ENCODE results near the gene KDM4B.
"Not testable (repeated sequence)": the region's sequence is repeated elsewhere in the genome, so short reads cannot be mapped to it uniquely, and the experiment has no call there.

KDM4B gene

DNA sequence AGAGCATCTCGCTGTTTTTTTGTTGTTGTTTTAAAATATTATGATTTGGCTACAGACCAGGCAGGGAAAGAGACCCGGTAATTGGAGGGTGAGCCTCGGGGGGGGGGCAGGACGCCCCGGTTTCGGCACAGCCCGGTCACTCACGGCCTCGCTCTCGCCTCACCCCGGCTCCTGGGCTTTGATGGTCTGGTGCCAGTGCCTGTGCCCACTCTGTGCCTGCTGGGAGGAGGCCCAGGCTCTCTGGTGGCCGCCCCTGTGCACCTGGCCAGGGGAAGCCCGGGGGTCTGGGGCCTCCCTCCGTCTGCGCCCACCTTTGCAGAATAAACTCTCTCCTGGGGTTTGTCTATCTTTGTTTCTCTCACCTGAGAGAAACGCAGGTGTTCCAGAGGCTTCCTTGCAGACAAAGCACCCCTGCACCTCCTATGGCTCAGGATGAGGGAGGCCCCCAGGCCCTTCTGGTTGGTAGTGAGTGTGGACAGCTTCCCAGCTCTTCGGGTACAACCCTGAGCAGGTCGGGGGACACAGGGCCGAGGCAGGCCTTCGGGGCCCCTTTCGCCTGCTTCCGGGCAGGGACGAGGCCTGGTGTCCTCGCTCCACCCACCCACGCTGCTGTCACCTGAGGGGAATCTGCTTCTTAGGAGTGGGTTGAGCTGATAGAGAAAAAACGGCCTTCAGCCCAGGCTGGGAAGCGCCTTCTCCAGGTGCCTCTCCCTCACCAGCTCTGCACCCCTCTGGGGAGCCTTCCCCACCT is 183.3 kb downstream of the KDM4B start:
- no peak for DNase-seq (ENCODE audit: low read depth)

DNA sequence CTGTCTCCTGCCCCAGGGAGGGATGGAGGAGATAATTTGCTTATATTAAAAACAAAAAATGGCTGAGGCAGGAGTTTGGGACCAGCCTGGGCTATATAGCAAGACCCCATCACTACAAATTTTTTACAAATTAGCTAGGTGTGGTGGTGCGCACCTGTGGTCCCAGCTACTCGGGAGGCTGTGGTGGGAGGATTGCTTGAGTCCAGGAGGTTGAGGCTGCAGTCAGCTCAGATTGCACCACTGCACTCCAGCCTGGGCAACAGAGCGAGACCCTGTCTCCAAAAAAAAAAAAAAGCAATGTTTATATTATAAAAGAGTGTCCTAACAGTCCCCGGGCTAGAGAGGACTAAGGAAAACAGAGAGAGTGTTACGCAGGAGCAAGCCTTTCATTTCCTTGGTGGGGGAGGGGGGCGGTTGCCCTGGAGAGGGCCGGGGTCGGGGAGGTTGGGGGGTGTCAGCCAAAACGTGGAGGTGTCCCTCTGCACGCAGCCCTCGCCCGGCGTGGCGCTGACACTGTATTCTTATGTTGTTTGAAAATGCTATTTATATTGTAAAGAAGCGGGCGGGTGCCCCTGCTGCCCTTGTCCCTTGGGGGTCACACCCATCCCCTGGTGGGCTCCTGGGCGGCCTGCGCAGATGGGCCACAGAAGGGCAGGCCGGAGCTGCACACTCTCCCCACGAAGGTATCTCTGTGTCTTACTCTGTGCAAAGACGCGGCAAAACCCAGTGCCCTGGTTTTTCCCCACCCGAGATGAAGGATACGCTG is 184.0 kb downstream of the KDM4B start:
- DNase-seq (ENCODE audit: low read depth), result no peak

- no peak for DNase-seq (ENCODE audit: low read depth)
Measured at GRCh38 chr19:5153601-5154128, 184.8 kb downstream of the KDM4B start.

DNA sequence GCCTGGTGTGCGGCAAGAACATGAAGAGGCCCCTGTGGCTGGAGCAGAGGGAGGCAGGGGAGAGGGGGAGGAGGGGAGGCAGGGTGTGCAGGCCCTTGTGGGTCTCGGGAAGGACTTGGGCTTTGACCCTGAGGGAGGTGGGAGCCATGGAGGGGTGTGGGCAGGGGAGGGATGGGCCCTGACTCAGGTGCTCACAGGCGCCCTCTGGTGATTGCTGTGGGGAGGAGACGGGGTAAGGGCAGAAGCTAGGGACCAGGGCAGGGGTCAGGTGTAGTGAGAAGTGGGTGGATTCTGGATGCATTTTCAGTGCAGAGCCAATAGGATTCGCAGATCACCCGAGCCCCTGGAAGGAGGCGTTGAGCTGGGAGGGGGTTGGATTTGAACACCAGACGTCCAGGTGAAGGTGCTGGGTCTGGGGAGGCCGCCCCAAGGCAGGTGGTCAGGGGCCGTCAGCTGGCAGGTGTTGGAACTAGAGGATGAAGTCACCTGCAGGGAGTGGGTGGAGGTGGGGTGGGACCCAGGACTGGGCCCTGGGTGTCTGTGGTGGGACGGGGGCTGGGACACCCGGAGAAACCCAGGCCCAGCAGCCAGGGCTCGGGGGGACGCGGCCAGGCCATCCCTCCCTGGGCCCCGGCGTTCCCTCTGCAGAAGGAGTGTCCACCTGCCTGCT is 185.4 kb downstream of the KDM4B start:
- no peak for DNase-seq (ENCODE audit: low read depth)

DNA sequence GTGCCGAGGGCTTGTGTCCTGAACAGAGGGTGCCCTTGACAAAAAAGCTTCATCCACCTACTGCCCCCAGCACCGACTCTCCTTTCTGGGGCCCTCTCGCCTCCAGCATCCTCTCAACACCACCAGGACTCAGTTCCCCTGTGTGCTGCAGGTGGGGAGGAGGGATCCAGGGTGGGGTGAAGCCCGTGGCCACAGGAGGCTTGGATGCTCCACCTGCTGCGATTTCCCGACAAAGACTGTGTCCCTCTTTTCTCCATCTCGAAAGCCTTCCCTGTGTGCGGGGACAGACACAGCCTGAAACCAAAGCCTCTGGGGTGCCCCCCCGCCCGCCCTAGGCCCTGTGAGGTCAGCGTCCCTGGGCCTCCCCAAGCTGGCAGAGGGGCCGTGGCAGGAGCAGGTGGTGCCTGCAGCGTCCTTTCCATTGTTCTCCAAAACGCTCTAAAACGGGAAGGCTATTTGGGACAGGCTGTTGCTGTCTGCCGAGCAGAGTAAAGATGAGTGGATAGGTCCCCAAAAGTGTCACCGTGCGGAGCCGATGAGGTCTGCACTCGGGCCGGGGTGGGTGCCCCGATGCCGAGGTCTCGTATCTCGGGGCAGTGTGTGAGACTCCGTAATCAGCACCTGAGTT is 186.0 kb downstream of the KDM4B start:
- DNase-seq (ENCODE audit: low read depth), result no peak

GRCh38 chr19:5155586-5156210 is 186.8 kb downstream of the KDM4B start:
- DNase-seq (ENCODE audit: low read depth), result no peak

DNA sequence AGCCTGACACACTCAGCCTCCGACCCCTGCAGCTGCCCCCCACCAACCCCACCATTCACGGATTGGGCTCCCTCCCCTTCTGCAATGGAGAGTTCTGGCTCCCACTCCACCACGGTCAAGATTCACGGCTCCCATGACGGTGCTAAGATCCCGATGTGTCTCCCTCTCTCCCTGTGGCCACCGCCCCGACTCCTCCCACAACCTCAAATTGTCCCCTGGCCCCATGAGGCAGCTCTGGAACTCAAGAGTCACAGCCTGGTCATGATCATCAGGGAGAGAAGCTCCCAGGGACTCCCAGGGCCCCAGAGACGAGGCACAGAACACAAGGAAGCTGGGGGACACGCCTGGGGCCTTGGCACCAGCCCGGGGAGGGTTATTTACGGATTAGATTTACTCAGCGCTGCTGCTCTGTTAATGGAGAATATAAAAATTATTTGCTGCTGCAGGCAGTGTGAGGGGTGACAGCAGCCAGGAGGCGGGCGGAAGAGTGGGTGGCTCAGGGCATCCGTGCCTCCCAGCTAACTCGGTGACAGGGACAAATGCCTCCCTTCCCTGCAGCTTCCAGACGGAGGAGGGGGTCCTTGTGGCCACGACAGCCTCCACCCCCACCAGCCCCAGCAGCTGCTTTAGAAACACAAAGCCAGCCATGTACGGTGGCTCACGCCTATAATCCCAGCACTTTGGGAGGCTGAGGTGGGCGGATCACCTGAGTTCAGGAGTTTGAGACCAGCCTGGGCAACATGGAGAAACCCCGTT is 187.5 kb downstream of the KDM4B start:
- no peak for DNase-seq (ENCODE audit: low read depth)

- no peak for DNase-seq (ENCODE audit: low read depth)
Measured at GRCh38 chr19:5157186-5157585, 188.3 kb downstream of the KDM4B start.

- DNase-seq (ENCODE audit: low read depth), result not testable (repeated sequence)
Measured at GRCh38 chr19:5158549-5159134, 189.7 kb downstream of the KDM4B start.

GRCh38 chr19:5160158-5160795 is 191.4 kb downstream of the KDM4B start:
- not testable (repeated sequence) for DNase-seq (ENCODE audit: low read depth)

DNA sequence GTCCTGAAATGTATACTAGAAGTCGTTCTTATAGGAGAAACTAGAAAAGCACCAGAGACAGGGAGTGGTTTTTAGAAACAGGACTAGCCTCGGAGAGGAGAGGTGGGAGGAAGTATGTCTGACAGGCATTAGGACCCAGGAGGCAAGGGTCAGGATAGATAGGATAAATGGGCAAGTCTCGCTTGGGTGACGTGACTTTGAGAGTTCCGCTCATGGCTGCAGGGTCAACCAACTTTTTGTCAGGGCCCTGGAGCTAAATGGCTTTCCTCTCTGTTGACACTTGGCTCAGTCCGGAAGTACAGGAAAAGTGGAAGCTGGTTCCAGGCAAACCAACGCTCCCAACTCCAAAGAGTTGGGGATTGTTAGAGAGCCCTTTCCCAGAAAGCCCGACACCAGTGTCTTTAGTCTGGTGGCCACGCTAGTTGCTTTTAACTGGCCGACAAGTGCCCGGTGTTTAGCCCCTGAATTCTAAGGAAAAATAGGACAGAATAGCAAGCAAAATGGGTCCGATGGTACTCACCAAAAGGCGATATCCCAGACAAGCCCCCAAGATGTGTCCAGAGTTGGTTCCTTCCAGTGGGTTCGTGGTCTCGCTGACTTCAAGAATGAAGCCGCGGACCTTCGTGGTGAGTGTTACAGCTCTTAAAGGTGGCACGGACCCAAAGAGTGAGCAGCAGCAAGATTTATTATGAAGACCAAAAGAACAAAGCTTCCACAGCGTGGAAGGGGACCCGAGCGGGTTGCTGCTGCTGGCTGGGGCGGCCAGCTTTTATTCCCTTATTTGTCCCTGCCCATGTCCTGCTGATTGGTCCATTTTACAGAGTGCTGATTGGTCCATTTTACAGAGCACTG is 196.2 kb downstream of the KDM4B start:
- not testable (repeated sequence) for DNase-seq (ENCODE audit: low read depth)

DNA sequence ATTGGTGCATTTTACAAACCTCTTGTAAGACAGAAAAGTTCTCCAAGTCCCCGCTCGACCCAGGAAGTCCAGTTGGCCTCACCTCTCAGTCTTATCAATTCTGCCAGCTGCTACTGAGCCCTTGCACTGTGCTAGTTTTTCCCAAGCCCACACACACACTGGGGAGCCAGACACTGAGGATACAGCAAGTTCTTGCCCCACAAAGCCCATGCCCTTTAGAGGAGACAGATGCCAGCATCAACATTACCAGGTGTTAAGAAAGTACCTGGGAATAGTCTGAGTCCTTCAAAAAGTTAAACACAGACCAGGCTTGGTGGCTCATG is 196.7 kb downstream of the KDM4B start:
- no peak for DNase-seq (ENCODE audit: low read depth)

GRCh38 chr19:5166262-5166661 is 197.3 kb downstream of the KDM4B start:
- peak; percentile 78 for DNase-seq (ENCODE audit: low read depth)

GRCh38 chr19:5170329-5170745 is 201.4 kb downstream of the KDM4B start:
- DNase-seq (ENCODE audit: low read depth), result no peak

GRCh38 chr19:5171711-5172110 is 202.8 kb downstream of the KDM4B start:
- DNase-seq (ENCODE audit: low read depth), result no peak

GRCh38 chr19:5172859-5173630 is 204.1 kb downstream of the KDM4B start:
- peak; percentile 98 for DNase-seq (ENCODE audit: low read depth)

- DNase-seq (ENCODE audit: low read depth), result no peak
Measured at GRCh38 chr19:5173993-5174392, 205.1 kb downstream of the KDM4B start.

DNA sequence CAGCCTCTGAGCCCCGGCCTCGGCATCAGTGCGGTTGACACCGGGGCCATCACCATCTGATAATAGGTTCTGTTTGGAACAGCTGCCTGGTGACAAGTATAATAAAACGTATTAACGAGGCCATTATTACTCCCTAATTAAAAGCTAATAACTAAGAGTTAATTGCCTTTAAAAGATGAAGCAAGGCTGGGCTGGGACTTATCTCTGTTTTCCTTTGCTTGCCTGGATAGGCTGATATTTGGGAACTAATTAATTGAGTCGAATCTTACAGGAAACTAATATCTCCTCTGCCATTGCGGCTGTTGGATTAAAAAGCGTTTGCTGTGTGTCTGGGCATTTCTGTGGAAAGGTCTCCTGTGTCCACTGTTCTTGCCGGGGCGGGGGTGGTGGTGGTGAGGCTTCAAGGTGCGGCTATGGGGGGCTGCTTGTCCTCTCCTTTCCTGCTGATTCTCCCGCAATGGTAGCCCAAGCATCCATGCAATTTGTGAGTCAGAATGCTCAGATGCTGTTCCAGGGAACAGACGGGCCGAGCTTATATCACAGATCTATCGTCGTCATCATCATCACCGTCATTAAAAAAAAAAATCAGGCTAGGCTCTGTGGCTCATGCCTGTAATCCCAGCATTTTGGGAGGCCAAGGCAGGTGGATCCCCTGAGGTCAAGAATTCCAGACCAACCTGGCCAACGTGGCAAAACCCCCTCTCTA is 209.0 kb downstream of the KDM4B start:
- no peak for DNase-seq (ENCODE audit: low read depth)

All from GM04504 (cell line).